ENCODE results near the gene UBE2D1.

The UBE2D1 gene

GRCh38 chr10:58351616-58352578, 17.1 kb downstream of the UBE2D1 start:
- no peak overlapping the region for H3K27ac ChIP-seq
- no peak for TF ChIP-seq CTCF (IDR thresholded peaks at IDR 0.05)
- no peak for TF ChIP-seq ZFX (IDR thresholded peaks at IDR 0.05; ENCODE audit: borderline replicate concordance)

DNA sequence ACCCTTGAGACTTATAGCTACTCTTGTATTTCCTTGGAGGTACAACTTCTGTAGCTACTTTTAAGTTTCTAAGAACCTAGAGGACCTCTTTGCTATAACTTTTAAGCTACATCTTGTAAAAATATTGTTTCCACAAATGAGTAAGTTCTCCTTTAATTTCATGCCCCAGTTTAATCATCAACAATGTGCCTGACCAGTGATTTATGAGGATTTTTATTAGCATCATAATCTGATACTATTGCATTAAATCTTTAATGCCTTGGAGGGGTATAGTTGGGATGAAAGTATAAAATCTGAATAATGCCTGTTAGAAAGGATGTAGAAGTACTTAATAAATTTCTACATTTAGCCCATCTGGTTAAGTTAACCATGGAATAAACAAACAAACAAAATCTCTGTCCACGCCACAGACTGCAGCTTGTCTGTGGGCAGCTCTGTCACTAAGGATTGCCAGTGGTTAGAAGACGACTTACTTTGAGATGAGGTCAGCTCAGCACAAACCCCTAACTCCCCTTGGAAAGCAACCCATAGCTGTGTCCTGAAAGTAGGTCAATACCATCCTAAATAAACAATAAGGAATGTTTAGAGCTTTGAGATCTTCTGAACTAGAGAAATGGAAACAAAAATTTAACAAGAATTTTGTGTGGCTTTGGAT, 18.3 kb downstream of the UBE2D1 start:
- TF ChIP-seq CTCF (IDR thresholded peaks at IDR 0.05) (no peak), ZFX (IDR thresholded peaks at IDR 0.05; ENCODE audit: borderline replicate concordance) (no peak)
- H3K27ac ChIP-seq: no peak overlapping the region

GRCh38 chr10:58356756-58357155, 21.9 kb downstream of the UBE2D1 start:
- no peak for TF ChIP-seq ZFX (IDR thresholded peaks at IDR 0.05; ENCODE audit: borderline replicate concordance)
- TF ChIP-seq CTCF (IDR thresholded peaks at IDR 0.05): no peak
- no peak overlapping the region for H3K27ac ChIP-seq

- TF ChIP-seq ZFX (IDR thresholded peaks at IDR 0.05; ENCODE audit: borderline replicate concordance): no peak
- TF ChIP-seq CTCF (IDR thresholded peaks at IDR 0.05): no peak
- H3K27ac ChIP-seq: no peak overlapping the region
These were observed 23.6 kb downstream of the UBE2D1 start for GRCh38 chr10:58358314-58358933.

GRCh38 chr10:58358947-58359346, 24.1 kb downstream of the UBE2D1 start:
- H3K27ac ChIP-seq: no peak overlapping the region
- TF ChIP-seq ZFX (IDR thresholded peaks at IDR 0.05; ENCODE audit: borderline replicate concordance) (no peak), CTCF (IDR thresholded peaks at IDR 0.05) (no peak)

GRCh38 chr10:58359541-58359940, 24.7 kb downstream of the UBE2D1 start:
- TF ChIP-seq ZFX (IDR thresholded peaks at IDR 0.05; ENCODE audit: borderline replicate concordance): no peak
- TF ChIP-seq CTCF (IDR thresholded peaks at IDR 0.05): no peak
- H3K27ac ChIP-seq: no peak overlapping the region

All from 22Rv1 (cell line).